ENCODE measurements around the gene CUL7. TPM values are rescaled to one million over a fixed set of nuclear protein-coding genes. Genes with fewer than 3 reads are reported as not detected.

The CUL7 gene
- total RNA-seq, 2 donors from 2014 or later, result 10.0 to 14.8 TPM

- no peak overlapping the region for H3K4me3 ChIP-seq
- H3K9me3 ChIP-seq, result no peaks in the 10 kb centered on the region
- DNase-seq (ENCODE audit: low spot score) (no peak), ATAC-seq (ENCODE audit: insufficient number of reproducible peaks, low FRiP score, low read depth) (no peak)
- H3K27ac ChIP-seq, result no peak overlapping the region
- no peaks in the 10 kb centered on the region for H3K27me3 ChIP-seq (replicated peaks; ENCODE audit: insufficient read depth)
- no peaks in the 10 kb centered on the region for H3K36me3 ChIP-seq
- TF ChIP-seq CTCF (IDR thresholded peaks at IDR 0.05), result no peak
- H3K4me1 ChIP-seq (ENCODE audit: control insufficient read depth in 1 of 2, low read depth in 2 of 2), result peaks cover 0 to 15% of the 10 kb centered on the region in 2 donors
These were observed 42.3 kb upstream of the CUL7 start for GRCh38 chr6:43095939-43096338.

DNA sequence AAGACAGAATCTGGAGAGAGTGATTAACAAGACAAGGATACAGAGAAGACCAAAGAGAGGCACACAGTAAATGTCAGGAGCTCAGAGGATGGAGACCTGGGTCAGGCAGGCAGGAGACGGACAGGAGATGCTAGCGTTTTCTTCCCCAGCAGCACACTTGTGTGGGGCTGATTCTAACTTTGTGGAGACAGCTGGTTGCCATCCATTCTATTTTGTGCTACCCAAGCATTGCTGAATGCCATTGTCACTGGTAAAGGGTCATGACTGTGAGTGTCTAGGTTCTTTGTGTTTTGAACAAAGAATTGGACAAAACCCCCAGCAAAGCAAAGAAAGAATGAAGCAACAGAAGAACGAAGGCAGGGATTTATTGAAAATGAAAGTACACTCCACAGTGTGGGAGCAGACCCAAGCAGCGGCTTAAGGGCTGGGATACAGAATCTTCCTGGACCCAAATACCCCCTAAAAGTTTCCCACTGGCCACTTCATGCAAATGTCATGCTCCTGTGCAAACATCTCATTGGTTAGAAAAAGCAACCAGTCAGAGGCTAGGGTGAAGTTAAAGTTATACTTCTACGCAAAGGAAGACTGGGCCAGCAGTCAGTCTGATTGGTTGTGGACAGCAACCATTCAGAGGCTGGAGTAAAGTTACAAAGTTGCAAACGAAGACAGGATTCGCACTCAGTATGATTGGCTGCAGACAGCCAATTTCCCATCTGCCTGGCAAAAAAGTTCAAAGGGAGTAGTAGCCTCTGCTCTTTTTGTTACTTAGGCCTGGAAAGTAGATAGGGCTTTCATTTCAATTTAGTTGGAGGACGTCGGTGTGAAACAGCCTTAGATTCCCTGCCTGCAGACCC, 40.0 kb upstream of the CUL7 start:
- ATAC-seq (ENCODE audit: insufficient number of reproducible peaks, low FRiP score, low read depth) (no peak), DNase-seq (ENCODE audit: low spot score) (no peak)
- Histone ChIP-seq H3K27me3 (replicated peaks; ENCODE audit: insufficient read depth) (no peaks in the 10 kb centered on the region), H3K4me3 (peak overlapping the region; percentile 46), H3K4me1 (ENCODE audit: control insufficient read depth in 1 of 2, low read depth in 2 of 2) (peaks cover 0 to 15% of the 10 kb centered on the region in 2 donors), H3K36me3 (no peaks in the 10 kb centered on the region), H3K9me3 (no peaks in the 10 kb centered on the region), H3K27ac (no peak overlapping the region)
- TF ChIP-seq CTCF (IDR thresholded peaks at IDR 0.05), result no peak

- Histone ChIP-seq H3K27ac (no peak overlapping the region), H3K4me3 (no peak overlapping the region), H3K4me1 (ENCODE audit: control insufficient read depth in 1 of 2, low read depth in 2 of 2) (peaks cover 0 to 15% of the 10 kb centered on the region in 2 donors), H3K36me3 (no peaks in the 10 kb centered on the region), H3K9me3 (no peaks in the 10 kb centered on the region), H3K27me3 (replicated peaks; ENCODE audit: insufficient read depth) (no peaks in the 10 kb centered on the region)
- no peak for DNase-seq (ENCODE audit: low spot score)
- TF ChIP-seq CTCF (IDR thresholded peaks at IDR 0.05), result no peak
- no peak for ATAC-seq (ENCODE audit: insufficient number of reproducible peaks, low FRiP score, low read depth)
These were observed 39.0 kb upstream of the CUL7 start for GRCh38 chr6:43092635-43093034.

DNA sequence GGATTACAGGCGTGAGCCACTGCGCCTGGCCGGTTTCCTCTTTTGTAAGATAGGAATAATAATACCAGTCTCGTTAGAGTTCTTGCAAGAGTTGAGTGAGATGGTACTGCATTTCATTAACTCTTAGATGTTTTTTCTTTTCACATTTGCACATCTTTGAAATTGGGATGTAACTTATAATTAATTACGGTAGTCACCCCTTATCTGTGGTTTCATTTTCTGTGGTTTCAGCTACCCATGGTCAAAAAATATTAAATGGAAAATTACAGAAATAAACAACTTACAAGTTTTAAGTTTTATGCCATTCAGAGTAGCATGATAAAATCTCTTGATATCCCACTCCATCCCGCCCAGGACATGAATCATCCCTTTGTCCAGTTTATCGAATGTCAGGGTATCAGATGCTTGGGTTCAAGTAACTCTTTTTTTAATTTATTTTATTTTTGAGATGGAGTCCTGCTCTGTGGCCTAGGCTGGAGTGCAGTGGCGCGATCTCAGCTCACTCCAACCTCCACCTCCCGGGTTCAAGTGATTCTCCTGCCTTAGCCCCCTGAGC, 37.9 kb upstream of the CUL7 start:
- Histone ChIP-seq H3K36me3 (no peaks in the 10 kb centered on the region), H3K4me1 (ENCODE audit: control insufficient read depth in 1 of 2, low read depth in 2 of 2) (peaks cover 0 to 6% of the 10 kb centered on the region in 2 donors), H3K9me3 (no peaks in the 10 kb centered on the region), H3K27me3 (replicated peaks; ENCODE audit: insufficient read depth) (no peaks in the 10 kb centered on the region), H3K4me3 (no peak overlapping the region), H3K27ac (no peak overlapping the region)
- DNase-seq (ENCODE audit: low spot score) (no peak), ATAC-seq (ENCODE audit: insufficient number of reproducible peaks, low FRiP score, low read depth) (no peak)
- TF ChIP-seq CTCF (IDR thresholded peaks at IDR 0.05), result no peak

DNA sequence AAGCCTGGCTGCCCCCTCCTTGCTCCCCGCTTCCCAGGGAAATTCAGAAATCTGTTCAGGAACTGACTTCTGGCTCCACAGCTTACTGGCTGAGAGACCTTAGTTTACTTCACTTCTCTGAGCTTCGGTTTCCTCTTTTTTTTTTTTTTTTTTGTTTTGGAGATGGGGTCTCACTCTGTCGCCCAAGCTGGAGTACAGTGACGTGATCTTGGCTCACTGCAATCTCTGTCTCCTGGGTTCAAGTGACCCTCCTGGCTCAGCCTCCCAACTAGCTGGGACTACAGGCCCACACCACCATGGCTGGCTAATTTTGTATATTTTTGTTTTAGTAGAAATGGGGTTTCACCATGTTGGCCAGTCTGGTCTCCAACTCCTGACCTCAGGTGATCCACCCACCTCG, 37.4 kb upstream of the CUL7 start:
- H3K4me3 ChIP-seq, result no peak overlapping the region
- H3K4me1 ChIP-seq (ENCODE audit: control insufficient read depth in 1 of 2, low read depth in 2 of 2), result peaks cover 0 to under 1% of the 10 kb centered on the region in 2 donors
- DNase-seq (ENCODE audit: low spot score), result no peak
- no peak overlapping the region for H3K27ac ChIP-seq
- no peak for ATAC-seq (ENCODE audit: insufficient number of reproducible peaks, low FRiP score, low read depth)
- no peaks in the 10 kb centered on the region for H3K36me3 ChIP-seq
- TF ChIP-seq CTCF (IDR thresholded peaks at IDR 0.05), result no peak
- no peaks in the 10 kb centered on the region for H3K27me3 ChIP-seq (replicated peaks; ENCODE audit: insufficient read depth)
- no peaks in the 10 kb centered on the region for H3K9me3 ChIP-seq

All from thoracic aorta (tissue), 2 donors.